SIG-M5 treated with dmso at 0.1 percent for 504 hours (cell line): Measurements from ENCODE around the gene VTN.

Source experiments
- DNase-seq: peaks from one replicate; lab custom pipeline; 2025; ENCODE audit not compliant: unreplicated experiment; lab: John Stamatoyannopoulos, UW

Gene VTN

DNA sequence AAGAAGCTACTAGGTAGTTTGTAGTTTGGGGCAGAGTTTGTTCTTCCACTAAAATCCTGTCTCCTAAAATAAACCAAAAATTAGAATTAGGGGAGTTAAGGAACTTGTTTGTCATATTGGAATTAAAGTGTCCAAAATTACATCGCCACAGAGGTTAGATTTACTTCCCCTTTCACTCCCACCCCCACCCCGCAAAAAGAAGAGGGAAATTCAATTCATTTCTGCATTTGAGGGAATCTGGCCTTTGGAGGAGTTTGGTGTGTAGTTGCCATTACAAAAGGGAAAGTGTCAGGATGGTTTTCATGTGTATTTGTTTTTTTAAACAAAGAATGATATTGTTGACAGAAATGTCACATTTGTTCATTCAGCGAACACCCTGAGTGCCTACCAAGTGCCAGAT, 45.3 kb downstream of the VTN start:
- no peak for DNase-seq

GRCh38 chr17:28324267-28324745, 45.8 kb downstream of the VTN start:
- DNase-seq = no peak

DNA sequence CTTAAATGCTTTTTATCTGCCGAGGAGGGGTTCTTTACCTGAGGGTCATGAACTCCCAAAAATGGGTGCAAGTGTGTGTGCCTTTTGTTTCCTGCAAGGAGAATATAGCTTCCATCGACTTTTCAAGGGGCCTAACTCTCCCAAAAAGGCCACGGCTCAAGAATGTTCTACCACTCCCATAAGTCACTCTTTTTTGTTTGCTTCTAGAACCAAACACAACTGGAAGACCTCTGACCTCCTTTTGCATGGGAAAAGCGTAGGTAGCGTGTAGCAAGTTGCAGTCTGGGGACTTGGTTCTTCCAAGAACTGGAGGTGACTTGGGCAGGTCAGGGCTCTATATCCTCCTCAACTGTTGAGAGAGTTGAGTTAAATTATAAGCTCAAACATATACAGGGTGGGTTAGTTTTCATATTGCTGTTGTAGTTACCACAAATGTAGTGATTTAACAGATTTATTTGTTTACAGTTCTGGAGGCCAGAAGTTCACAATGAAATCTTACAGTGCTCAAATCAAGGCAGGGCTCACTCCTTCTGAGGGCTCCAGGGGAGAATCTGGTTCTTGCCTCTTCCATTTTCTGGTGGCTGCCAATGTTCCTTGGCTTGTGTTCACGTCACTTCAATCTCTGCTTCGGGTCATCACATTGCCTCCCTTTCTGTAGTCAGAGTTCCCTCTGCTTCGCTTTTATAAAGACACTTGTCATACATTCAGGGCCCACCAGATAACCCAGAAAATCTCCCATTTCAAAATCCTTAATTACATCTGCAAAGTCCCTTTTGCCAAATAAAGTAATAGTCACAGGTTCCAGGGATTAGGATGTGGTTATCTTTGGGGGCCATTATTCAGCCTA, 49.7 kb downstream of the VTN start:
- no peak for DNase-seq

DNA sequence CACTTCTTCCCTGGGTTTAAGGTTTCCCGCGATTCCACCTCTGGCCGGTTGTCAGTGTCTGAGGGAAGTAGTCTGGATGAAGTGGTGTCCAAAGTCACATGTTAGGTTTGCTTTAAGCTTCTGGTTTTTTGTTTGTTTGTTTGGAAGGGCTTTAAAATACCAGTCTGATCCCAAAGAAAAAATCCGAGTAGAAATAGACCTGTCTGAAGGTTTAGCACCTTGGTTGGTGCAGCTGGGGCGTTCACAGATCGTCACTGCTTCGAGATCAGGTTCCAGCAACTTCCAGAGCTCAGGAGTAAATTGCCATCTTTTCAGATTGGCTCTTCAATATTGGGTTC, 50.5 kb downstream of the VTN start:
- no peak for DNase-seq

DNA sequence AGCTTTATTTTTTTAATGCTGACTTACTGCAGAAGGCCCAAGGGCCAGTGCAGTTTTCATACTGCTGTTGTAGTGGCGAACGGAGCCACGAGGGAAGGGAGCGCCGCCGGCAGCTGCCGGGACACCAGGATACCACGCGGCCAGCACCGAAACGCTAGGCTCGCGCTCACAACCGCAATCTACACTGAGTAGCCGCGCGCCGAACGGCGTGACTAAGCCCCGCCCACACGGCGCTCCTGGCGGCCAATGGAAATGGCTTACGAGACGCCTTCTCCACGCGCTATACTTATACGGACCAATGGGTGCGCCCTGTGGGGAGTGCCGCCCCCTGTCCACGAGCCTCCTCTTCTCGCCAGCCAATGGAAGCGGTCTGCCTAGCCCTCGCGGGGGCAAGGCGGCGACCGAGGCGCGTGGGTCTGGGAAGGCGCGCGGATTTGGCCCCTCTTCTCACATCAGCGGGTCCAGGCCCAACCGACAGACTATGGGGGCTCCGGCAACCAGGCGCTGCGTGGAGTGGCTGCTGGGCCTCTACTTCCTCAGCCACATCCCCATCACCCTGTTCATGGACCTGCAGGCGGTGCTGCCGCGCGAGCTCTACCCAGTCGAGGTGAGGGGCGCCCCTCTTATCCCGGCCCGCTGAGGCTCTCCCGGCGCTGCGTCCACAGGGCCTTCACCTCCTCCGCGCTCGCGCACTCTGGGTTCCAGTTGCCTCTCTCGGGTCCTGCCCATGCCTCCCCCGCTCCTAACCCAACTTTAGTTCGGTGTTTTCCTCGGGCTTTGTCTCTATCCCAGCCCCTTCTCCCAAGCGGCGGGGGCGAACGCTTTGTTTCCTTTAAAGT, 51.1 kb downstream of the VTN start, which contains the start of gene TMEM97:
Gene TMEM97 (plus strand): TSS at position 442 of the 839 bp plus-strand sequence. CDS start 40 bp downstream, at position 482.
- DNase-seq = peak; percentile 99

- DNase-seq = no peak
These were observed 51.9 kb downstream of the VTN start for GRCh38 chr17:28317966-28318758.
